Right atrium auricular region (tissue), 2 donors: ENCODE measurements around the gene FBXO8. TPM values are rescaled to one million over a fixed set of nuclear protein-coding genes. Genes with fewer than 3 reads are reported as not detected.

Source experiments
- DNase-seq: peaks from one replicate; pipeline ENCODE4 v3.0.0-alpha.2; 2019; ENCODE audit warnings: low spot score
- H3K27ac ChIP-seq, 2 donors: fragments of 200-600 bp; sonication (generic); 1 replicate in 1 of 2; 2 replicates in 1 of 2; pipeline ENCODE4 v1.5.1; 2016 to 2019
- H3K27me3 ChIP-seq, 2 donors: fragments of 200-600 bp; sonication (generic); one replicate each; pipeline versions ENCODE4 v1.5.1 to v1.6.0; 2017 to 2019
- H3K36me3 ChIP-seq: fragments of 200-600 bp; sonication (generic); one replicate; pipeline ENCODE4 v1.5.1; 2016
- H3K4me1 ChIP-seq, 2 donors: fragments of 200-600 bp; sonication (generic); one replicate each; pipeline versions ENCODE4 v1.5.1 to v1.6.0; 2017 to 2019
- H3K4me3 ChIP-seq, 2 donors: fragments of 200-600 bp; sonication (generic); 1 replicate in 1 of 2; 2 replicates in 1 of 2; pipeline ENCODE4 v1.5.1; 2017 to 2019; ENCODE audit warnings: mild to moderate bottlenecking in 1 of 2, moderate library complexity in 1 of 2
- H3K9me3 ChIP-seq, 2 donors: fragments of 200-600 bp; sonication (generic); one replicate each; pipeline ENCODE4 v1.5.1; 2019
- CTCF ChIP-seq, 2 donors: fragments of 200-600 bp; sonication (generic); IDR thresholded peaks; one replicate each; pipeline ENCODE4 v1.5.1; 2019; ENCODE audit warnings: antibody characterized with exemption in 2 of 2
- total RNA-seq, 2 donors: library from RNA; depleted of rRNA; stranded (reverse); fragments of >200 nt; gene quantifications; one replicate each; pipeline ENCODE4 v1.1.0, GENCODE V29; 2016

Gene FBXO8
- total RNA-seq, 2 donors from 2014 or later: 26.3 to 28.0 TPM

DNA sequence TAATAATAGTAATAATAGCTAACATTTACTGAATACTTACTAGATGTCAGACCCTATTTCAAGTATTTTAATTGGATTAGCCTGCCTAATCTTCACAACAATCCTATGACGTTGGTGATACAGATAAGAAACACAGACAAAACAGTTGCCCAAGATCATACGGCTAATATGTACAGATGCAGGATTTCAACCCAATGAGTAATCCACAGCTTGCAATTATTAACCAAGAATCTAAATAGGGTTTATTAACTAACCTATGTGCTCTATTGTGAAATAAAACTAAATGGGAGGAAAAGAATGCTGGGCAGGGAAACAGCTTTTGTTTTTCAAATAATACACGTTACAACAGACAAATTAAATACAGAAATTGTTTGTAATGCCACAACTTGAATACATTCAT is 23.4 kb downstream of the FBXO8 start:
- Histone ChIP-seq H3K4me3 (no peak overlapping the region), H3K36me3 (no peaks in the 10 kb centered on the region), H3K4me1 (peaks cover 0 to 21% of the 10 kb centered on the region in 2 donors), H3K9me3 (no peaks in the 10 kb centered on the region), H3K27me3 (no peaks in the 10 kb centered on the region), H3K27ac (no peak overlapping the region)
- no peak for TF ChIP-seq CTCF (IDR thresholded peaks at IDR 0.05)
- DNase-seq: no peak

GRCh38 chr4:174259580-174259979 is 23.9 kb downstream of the FBXO8 start:
- no peak for TF ChIP-seq CTCF (IDR thresholded peaks at IDR 0.05)
- peaks cover 0 to 21% of the 10 kb centered on the region in 2 donors for H3K4me1 ChIP-seq

GRCh38 chr4:174256277-174256713 is 27.2 kb downstream of the FBXO8 start:
- no peak for TF ChIP-seq CTCF (IDR thresholded peaks at IDR 0.05)
- Histone ChIP-seq H3K36me3 (no peaks in the 10 kb centered on the region), H3K4me3 (no peak overlapping the region), H3K9me3 (no peaks in the 10 kb centered on the region), H3K27me3 (no peaks in the 10 kb centered on the region), H3K27ac (no peak overlapping the region), H3K4me1 (peaks cover 0 to 21% of the 10 kb centered on the region in 2 donors)
- no peak for DNase-seq

More at GRCh38 chr4:174259580-174259979, 23.9 kb downstream of the FBXO8 start:
- no peak overlapping the region for H3K4me3 ChIP-seq
- no peaks in the 10 kb centered on the region for H3K9me3 ChIP-seq
- H3K27ac ChIP-seq: no peak overlapping the region
- H3K36me3 ChIP-seq: no peaks in the 10 kb centered on the region
- no peaks in the 10 kb centered on the region for H3K27me3 ChIP-seq
- DNase-seq: no peak

- TF ChIP-seq CTCF (IDR thresholded peaks at IDR 0.05): no peak
- H3K4me1 ChIP-seq: peaks cover 0 to 21% of the 10 kb centered on the region in 2 donors
- no peaks in the 10 kb centered on the region for H3K27me3 ChIP-seq
- DNase-seq: no peak
- H3K9me3 ChIP-seq: no peaks in the 10 kb centered on the region
- no peak overlapping the region for H3K4me3 ChIP-seq
- no peak overlapping the region for H3K27ac ChIP-seq
- H3K36me3 ChIP-seq: no peaks in the 10 kb centered on the region
These were observed 27.7 kb downstream of the FBXO8 start for GRCh38 chr4:174255786-174256185.

GRCh38 chr4:174255374-174255773 is 28.1 kb downstream of the FBXO8 start:
- H3K27me3 ChIP-seq: no peaks in the 10 kb centered on the region
- H3K27ac ChIP-seq: no peak overlapping the region
- DNase-seq: no peak
- TF ChIP-seq CTCF (IDR thresholded peaks at IDR 0.05): no peak
- peaks cover 0 to 21% of the 10 kb centered on the region in 2 donors for H3K4me1 ChIP-seq
- H3K9me3 ChIP-seq: no peaks in the 10 kb centered on the region
- H3K36me3 ChIP-seq: no peaks in the 10 kb centered on the region
- no peak overlapping the region for H3K4me3 ChIP-seq

DNA sequence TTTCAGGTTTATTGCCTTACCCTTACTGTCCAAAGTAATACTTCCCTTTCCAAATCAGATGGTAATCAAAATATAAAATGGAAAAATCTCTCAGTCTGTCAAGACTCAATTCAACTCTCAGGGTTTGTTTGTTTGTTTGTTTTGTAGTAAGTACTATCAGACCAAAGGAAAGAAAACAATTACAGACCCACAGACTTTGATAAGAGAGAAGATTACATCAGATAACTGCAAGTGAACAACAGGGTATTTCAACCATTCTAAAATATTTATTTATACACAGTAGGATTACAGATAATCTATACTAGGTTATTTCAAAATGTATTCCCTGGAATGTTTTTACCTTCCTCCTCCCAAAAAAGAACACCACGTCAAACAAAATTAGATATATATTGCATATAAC is 28.9 kb downstream of the FBXO8 start:
- no peak for DNase-seq
- H3K27ac ChIP-seq: no peak overlapping the region
- no peak overlapping the region for H3K4me3 ChIP-seq
- no peaks in the 10 kb centered on the region for H3K36me3 ChIP-seq
- H3K9me3 ChIP-seq: no peaks in the 10 kb centered on the region
- H3K4me1 ChIP-seq: peaks cover 0 to 16% of the 10 kb centered on the region in 2 donors
- no peak for TF ChIP-seq CTCF (IDR thresholded peaks at IDR 0.05)
- H3K27me3 ChIP-seq: no peaks in the 10 kb centered on the region
